IPS-18a (cell line): ENCODE measurements around the gene ZDHHC14.

ENCODE experiments used
- H3K27ac ChIP-seq: one replicate; pipeline ENCODE4 v1.5.1; 2013; ENCODE audit warnings: low read length
- H3K27me3 ChIP-seq: one replicate; pipeline ENCODE4 v1.6.1; 2013; ENCODE audit warnings: mild to moderate bottlenecking, low read length; ENCODE audit not compliant: control insufficient read depth, insufficient read depth
- H3K36me3 ChIP-seq: one replicate; pipeline ENCODE4 v1.6.1; 2013; ENCODE audit warnings: low read depth, low read length; ENCODE audit not compliant: control insufficient read depth
- H3K4me1 ChIP-seq: one replicate; pipeline ENCODE4 v1.6.1; 2013; ENCODE audit warnings: low read depth, low read length; ENCODE audit not compliant: control insufficient read depth
- H3K4me3 ChIP-seq: one replicate; pipeline ENCODE4 v1.5.1; 2013; ENCODE audit warnings: low read length
- H3K9ac ChIP-seq: one replicate; pipeline ENCODE4 v1.6.1; 2013; ENCODE audit warnings: mild to moderate bottlenecking, low read length, moderate library complexity
- H3K9me3 ChIP-seq: one replicate; pipeline ENCODE4 v1.6.1; 2013; ENCODE audit warnings: low read depth, low read length; ENCODE audit not compliant: control insufficient read depth

ZDHHC14 gene

DNA sequence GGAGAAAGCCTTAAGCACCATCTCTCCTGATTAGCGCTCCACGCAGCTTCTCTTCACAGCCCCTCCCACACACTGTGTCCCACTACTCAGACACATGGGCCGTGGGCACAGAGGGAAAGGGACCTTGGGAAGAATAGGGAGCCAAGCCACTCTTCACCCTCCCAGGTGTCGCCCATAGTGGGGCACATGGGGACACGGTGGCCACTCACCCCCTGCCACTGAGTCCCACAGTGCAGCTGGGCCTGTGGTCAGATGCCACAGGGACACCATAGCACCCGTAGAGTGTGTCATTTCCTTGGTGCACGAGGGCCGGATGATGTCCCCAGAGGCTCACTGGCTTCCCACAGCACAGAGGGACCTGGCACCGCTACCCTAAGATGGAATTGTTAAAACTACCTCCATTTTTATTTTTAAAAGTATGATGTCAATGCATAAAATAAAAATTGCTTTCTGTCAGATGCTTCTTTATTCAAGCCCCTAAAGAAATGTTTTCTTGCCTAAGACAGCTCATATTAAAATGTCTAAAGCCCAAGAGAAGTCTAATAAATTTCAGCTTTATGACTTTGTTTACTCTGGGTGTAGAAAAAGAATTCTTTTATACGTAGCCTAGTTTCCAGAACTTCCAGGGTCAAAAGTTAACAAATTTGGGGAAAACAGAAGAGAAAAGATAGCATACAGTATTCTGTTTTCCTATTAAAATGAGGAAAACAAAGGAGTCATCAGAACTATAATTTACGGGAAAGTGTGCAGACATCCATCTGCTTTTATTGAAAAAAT lies 251.0 kb downstream of the ZDHHC14 start:
- H3K4me3 ChIP-seq, result no peak overlapping the region
- no peaks in the 10 kb centered on the region for H3K27me3 ChIP-seq
- H3K36me3 ChIP-seq, result no peaks in the 10 kb centered on the region
- no peak overlapping the region for H3K9ac ChIP-seq
- H3K4me1 ChIP-seq, result peaks cover 9% of the 10 kb centered on the region
- no peak overlapping the region for H3K27ac ChIP-seq
- no peaks in the 10 kb centered on the region for H3K9me3 ChIP-seq

DNA sequence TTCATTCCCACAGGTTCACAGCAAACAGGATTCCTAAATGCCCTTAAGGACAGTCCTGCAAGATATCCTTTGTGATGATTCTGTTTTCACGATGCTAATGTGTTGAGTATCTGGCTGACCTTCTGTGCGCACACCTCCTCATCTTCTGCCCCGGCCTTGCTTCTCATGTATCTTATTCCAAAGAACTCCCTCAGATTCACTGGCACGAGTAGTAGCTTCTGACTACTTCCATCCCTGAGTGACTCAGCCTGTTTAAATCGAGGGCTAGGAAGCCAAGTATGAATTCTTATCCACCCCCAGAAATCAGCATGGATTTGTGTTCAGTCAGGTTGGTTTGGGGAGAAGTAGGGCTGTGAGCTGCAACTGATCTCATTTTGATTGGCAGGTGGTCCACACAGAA lies 251.8 kb downstream of the ZDHHC14 start:
- Histone ChIP-seq H3K4me3 (no peak overlapping the region), H3K36me3 (no peaks in the 10 kb centered on the region), H3K9me3 (no peaks in the 10 kb centered on the region), H3K27me3 (no peaks in the 10 kb centered on the region), H3K27ac (no peak overlapping the region), H3K4me1 (peaks cover 9% of the 10 kb centered on the region), H3K9ac (no peak overlapping the region)

DNA sequence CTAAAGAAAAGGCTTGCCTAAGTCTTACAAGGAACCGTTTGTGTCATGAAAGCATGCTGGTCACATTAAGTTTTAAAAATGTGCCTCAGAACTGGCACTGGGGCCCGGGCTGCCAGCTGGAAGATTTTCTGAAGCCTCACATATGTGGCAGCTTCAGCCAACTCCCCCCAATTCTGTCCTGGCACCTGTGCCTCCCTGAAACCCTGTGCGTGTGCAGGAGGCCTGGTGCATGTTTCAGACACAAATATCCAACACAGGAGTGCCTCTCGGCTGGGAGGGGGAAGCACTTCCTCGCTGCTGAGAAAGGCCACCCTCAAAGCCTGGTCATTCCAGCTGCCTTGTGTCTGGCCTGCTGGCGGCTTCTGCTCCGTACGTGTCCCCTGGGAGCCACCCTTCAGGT lies 253.6 kb downstream of the ZDHHC14 start:
- H3K4me1 ChIP-seq, result no peaks in the 10 kb centered on the region
- H3K9ac ChIP-seq, result no peak overlapping the region
- H3K4me3 ChIP-seq, result no peak overlapping the region
- no peak overlapping the region for H3K27ac ChIP-seq
- no peaks in the 10 kb centered on the region for H3K9me3 ChIP-seq
- no peaks in the 10 kb centered on the region for H3K36me3 ChIP-seq
- no peaks in the 10 kb centered on the region for H3K27me3 ChIP-seq

GRCh38 chr6:157635388-157636244 lies 254.6 kb downstream of the ZDHHC14 start:
- H3K4me1 ChIP-seq, result no peaks in the 10 kb centered on the region
- no peak overlapping the region for H3K4me3 ChIP-seq
- no peak overlapping the region for H3K27ac ChIP-seq
- no peaks in the 10 kb centered on the region for H3K27me3 ChIP-seq
- no peaks in the 10 kb centered on the region for H3K36me3 ChIP-seq
- no peaks in the 10 kb centered on the region for H3K9me3 ChIP-seq
- no peak overlapping the region for H3K9ac ChIP-seq

DNA sequence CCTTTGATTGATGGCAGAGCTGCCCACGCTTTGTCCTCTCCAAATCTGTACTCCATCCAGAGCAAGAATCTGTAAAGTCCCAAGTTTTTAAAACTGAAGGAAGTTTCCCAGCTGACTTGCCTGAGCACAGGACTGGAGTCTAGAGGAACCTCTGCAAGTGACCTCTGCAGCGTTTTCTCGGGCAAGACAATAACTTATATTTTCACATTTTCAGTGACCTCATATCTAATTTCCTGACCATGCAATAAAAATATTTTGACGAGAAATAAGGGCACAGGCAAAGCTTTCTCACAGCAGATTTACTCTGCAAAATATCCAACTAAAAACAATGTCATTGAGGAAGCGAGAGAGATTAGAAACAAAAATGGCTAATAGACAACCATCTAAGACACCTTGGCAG lies 256.5 kb downstream of the ZDHHC14 start:
- Histone ChIP-seq H3K9me3 (no peaks in the 10 kb centered on the region), H3K9ac (no peak overlapping the region), H3K36me3 (no peaks in the 10 kb centered on the region), H3K27ac (no peak overlapping the region), H3K4me3 (no peak overlapping the region), H3K27me3 (no peaks in the 10 kb centered on the region), H3K4me1 (no peaks in the 10 kb centered on the region)

DNA sequence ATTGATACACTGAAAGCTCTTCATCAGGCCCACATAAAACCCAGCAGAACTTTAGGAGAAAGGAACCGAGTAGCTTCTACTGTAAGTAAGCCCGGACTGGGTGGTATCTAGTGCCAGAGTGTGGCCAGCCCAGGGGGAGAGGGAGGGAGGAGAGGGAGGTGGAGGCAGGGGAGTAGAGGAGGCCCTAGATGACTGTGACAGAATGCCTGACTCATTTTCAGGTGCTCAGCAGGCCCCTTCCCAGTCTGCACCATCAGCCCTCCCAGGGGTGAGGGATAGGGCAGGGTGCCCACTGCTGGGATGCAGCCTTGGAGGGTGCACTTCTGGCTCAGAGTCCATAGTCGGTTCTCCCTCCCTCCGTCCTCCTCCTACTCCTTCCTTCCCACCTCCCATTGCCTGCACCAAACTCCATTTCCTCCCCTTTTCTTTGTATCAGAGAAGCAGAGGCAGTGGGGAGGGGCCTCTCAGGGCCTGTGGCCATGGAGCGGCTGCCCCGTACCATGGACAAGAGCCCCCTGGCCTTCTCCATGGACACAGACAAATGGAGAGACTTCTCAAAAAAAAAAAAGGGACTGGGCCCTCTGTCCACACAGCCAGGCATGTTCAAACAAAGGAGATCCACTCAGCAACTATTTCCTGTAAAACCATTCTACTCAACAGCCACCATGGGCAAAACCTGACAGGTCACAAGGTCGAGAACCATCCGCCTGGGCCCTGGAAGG lies 257.1 kb downstream of the ZDHHC14 start:
- Histone ChIP-seq H3K36me3 (no peaks in the 10 kb centered on the region), H3K4me3 (no peak overlapping the region), H3K27ac (no peak overlapping the region), H3K4me1 (no peaks in the 10 kb centered on the region), H3K9me3 (no peaks in the 10 kb centered on the region), H3K9ac (no peak overlapping the region), H3K27me3 (no peaks in the 10 kb centered on the region)

DNA sequence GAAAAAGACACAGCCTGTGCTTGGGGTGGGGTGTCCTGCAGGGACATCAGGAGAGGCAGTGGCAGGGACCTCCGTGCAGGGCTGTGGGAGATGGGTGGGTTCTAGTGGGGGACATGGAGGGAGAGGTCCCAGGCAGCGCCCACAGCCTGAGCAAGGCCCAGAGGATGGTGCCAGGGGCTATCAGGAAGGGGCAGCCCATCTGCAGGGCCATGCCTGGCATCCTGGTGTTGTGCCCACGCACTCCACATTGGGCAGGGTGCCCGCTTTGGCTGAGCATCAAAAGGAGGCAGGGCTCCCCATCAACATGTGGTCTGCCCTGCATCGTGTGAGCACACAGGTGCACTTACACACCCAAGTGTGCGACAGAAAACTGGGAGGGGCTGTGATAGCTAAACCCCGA lies 257.8 kb downstream of the ZDHHC14 start:
- Histone ChIP-seq H3K4me1 (no peaks in the 10 kb centered on the region), H3K9me3 (no peaks in the 10 kb centered on the region), H3K9ac (no peak overlapping the region), H3K27me3 (no peaks in the 10 kb centered on the region), H3K36me3 (no peaks in the 10 kb centered on the region), H3K27ac (no peak overlapping the region), H3K4me3 (no peak overlapping the region)

GRCh38 chr6:157640746-157641451 lies 259.9 kb downstream of the ZDHHC14 start:
- Histone ChIP-seq H3K4me3 (no peak overlapping the region), H3K27ac (no peak overlapping the region), H3K27me3 (no peaks in the 10 kb centered on the region), H3K9me3 (no peaks in the 10 kb centered on the region), H3K36me3 (no peaks in the 10 kb centered on the region), H3K9ac (no peak overlapping the region), H3K4me1 (no peaks in the 10 kb centered on the region)

- Histone ChIP-seq H3K9me3 (no peaks in the 10 kb centered on the region), H3K4me1 (no peaks in the 10 kb centered on the region), H3K4me3 (no peak overlapping the region), H3K36me3 (no peaks in the 10 kb centered on the region), H3K9ac (no peak overlapping the region), H3K27me3 (no peaks in the 10 kb centered on the region), H3K27ac (no peak overlapping the region)
Observed at GRCh38 chr6:157641837-157642236, 260.8 kb downstream of the ZDHHC14 start.

GRCh38 chr6:157642736-157643135 lies 261.7 kb downstream of the ZDHHC14 start:
- no peak overlapping the region for H3K4me3 ChIP-seq
- no peaks in the 10 kb centered on the region for H3K4me1 ChIP-seq
- H3K9ac ChIP-seq, result no peak overlapping the region

More at GRCh38 chr6:157642736-157643135, 261.7 kb downstream of the ZDHHC14 start:
- Histone ChIP-seq H3K9me3 (no peaks in the 10 kb centered on the region), H3K36me3 (no peaks in the 10 kb centered on the region), H3K27ac (no peak overlapping the region), H3K27me3 (no peaks in the 10 kb centered on the region)
